Ishikawa (cell line): ENCODE results near the gene HOXC9.

ENCODE experiments used
- CEBPB ChIP-seq: IDR thresholded peaks from 2 replicates; pipeline ENCODE4 v1.6.1; 2012
- CREB1 ChIP-seq: IDR thresholded peaks from 2 replicates; pipeline ENCODE4 v1.6.1; 2012; ENCODE audit warnings: low read depth
- EP300 ChIP-seq: IDR thresholded peaks from 2 replicates; pipeline ENCODE4 v1.6.1; 2012; ENCODE audit warnings: borderline replicate concordance
- MAX ChIP-seq: IDR thresholded peaks from 2 replicates; pipeline ENCODE4 v1.6.1; 2012
- TAF1 ChIP-seq: IDR thresholded peaks from 2 replicates; pipeline ENCODE4 v1.6.1; 2012; ENCODE audit warnings: low read depth, mild to moderate bottlenecking
- ZBTB7A ChIP-seq: IDR thresholded peaks from 2 replicates; pipeline ENCODE4 v1.6.1; 2012; ENCODE audit warnings: low read depth
- TF ChIP-seq, protein P1 (sequence below): IDR thresholded peaks from 2 replicates; pipeline ENCODE4 v1.6.1; 2012; ENCODE audit warnings: low read depth, mild to moderate bottlenecking

DNA sequence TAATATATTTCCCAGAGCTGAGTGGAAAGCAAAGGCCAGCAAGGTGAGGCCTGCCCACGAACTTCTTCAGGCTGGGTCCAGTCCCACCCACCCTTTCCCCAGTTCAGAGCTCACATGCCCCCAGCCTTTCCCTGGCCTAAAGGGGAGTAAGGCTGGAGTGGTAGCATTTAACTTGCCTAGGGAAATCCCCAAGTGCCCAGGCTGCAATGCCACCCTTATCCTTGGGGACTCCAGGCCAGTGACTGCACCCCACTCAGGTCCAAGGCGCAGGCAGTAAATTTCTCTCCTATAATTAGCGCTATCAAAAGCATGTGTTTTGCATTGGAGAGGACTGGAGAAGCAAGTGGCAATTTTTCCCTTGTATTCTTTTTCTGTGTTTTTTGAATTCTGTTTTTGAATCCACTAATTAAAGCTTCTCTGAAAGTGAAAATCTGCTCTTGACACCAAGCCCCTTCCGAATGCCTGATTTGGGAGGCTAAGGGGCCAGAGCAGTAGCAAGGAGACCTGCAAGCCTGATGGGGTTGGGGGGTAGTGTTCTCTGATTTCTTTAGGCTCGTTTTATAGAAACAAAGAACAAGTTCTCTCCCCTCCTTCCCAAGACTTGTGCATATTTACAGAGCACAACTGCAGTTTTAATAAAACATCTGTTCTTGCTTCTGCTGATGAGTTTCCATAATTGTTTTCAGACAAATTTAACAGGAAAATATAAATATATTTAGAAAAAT lies 24.8 kb downstream of the HOXC9 start:
- TF ChIP-seq, protein P1, sequence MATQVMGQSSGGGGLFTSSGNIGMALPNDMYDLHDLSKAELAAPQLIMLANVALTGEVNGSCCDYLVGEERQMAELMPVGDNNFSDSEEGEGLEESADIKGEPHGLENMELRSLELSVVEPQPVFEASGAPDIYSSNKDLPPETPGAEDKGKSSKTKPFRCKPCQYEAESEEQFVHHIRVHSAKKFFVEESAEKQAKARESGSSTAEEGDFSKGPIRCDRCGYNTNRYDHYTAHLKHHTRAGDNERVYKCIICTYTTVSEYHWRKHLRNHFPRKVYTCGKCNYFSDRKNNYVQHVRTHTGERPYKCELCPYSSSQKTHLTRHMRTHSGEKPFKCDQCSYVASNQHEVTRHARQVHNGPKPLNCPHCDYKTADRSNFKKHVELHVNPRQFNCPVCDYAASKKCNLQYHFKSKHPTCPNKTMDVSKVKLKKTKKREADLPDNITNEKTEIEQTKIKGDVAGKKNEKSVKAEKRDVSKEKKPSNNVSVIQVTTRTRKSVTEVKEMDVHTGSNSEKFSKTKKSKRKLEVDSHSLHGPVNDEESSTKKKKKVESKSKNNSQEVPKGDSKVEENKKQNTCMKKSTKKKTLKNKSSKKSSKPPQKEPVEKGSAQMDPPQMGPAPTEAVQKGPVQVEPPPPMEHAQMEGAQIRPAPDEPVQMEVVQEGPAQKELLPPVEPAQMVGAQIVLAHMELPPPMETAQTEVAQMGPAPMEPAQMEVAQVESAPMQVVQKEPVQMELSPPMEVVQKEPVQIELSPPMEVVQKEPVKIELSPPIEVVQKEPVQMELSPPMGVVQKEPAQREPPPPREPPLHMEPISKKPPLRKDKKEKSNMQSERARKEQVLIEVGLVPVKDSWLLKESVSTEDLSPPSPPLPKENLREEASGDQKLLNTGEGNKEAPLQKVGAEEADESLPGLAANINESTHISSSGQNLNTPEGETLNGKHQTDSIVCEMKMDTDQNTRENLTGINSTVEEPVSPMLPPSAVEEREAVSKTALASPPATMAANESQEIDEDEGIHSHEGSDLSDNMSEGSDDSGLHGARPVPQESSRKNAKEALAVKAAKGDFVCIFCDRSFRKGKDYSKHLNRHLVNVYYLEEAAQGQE = no peak
- TF ChIP-seq CEBPB (no peak), EP300 (no peak), CREB1 (no peak), MAX (no peak), ZBTB7A (no peak), TAF1 (no peak)
